HG03066 (cell line): ENCODE data around the gene CYP27B1.

ENCODE experiments used
- ATAC-seq: cut with Tn5 transposase; IDR thresholded peaks from one replicate; pipeline ENCODE4 v1.9.1; 2021; ENCODE audit warnings: low read depth; ENCODE audit not compliant: unreplicated experiment

The CYP27B1 gene, protein sequence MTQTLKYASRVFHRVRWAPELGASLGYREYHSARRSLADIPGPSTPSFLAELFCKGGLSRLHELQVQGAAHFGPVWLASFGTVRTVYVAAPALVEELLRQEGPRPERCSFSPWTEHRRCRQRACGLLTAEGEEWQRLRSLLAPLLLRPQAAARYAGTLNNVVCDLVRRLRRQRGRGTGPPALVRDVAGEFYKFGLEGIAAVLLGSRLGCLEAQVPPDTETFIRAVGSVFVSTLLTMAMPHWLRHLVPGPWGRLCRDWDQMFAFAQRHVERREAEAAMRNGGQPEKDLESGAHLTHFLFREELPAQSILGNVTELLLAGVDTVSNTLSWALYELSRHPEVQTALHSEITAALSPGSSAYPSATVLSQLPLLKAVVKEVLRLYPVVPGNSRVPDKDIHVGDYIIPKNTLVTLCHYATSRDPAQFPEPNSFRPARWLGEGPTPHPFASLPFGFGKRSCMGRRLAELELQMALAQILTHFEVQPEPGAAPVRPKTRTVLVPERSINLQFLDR

DNA sequence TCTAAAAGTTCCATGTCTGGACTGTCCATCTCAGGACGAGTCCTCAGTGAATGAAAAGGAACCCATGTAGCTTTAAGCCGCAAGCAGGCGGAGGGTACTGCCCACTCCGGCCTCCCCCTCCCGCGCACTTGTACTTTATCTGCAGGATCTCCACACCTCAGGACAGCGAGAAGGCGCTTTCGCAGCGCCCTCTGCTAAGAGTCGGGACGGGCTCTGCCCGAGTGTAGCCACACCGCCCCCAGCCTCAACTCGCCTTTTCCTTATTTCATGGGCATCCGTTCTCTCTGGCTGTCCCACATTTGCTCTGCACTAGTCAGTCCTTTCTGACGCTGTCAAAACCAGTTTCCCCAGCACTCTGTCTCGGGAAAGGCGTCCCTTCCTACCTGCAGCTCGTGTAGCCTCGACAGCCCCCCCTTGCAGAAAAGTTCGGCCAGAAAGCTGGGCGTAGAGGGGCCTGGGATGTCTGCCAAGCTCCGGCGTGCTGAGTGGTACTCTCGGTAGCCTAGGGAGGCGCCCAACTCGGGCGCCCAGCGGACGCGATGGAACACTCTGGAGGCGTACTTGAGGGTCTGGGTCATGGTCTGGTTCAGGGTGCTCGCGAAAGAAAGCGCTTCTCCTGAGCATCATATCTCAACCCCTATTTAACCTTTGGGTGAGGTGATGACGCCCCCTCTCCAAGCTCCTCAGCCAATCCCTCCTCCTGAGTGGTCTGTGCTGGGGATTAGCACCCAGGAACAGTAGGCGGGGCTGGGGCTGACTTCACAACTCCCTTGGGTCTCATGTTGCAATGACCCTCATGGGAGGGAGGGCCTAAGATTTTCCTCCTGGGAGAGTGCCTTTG lies at the start of gene CYP27B1:
TSS of gene CYP27B1 (minus strand) at position 615 of the 841 bp plus-strand sequence. CDS start at position 578, 37 bp downstream.
- no peak for ATAC-seq

DNA sequence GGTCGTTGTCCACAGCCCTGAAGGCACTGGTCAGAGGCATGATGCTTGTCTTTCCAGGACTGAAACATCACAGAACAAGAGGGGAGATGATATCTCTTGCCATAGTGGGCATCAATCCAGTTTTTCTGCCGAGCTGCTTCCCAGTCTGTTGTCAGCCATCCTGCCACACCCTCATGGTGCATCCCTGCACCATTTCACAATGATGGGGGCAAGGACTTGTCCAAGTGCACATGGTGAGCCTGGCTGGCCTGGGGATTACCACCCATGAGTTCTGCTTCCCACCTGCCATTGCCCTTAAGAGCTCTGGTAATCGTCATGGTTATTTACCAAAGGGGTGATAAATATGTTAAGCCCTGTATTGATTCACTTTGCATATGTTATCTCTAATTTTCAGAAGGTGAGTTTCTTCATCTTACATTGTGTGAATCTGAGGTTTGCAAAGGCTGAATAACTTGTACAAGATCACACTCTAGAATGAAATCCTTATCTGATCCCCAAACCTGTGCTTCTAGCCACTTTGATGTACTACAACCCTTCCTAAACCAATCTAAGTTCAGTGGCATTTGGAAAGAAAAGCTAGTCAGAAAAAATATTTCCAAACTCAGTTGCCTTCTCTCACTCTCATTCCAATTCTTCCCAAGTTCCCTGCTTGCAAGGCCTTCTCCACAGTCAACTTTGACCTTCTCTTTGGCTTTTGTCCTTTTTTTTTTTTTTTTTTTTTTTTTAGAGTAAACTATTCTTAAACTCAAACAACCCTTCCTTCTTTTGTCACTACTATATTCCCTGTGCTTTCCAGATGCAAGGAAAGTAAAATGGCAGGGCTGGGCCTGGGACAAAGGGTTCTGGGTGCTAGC lies 49.4 kb upstream of the CYP27B1 start:
- ATAC-seq: no peak

DNA sequence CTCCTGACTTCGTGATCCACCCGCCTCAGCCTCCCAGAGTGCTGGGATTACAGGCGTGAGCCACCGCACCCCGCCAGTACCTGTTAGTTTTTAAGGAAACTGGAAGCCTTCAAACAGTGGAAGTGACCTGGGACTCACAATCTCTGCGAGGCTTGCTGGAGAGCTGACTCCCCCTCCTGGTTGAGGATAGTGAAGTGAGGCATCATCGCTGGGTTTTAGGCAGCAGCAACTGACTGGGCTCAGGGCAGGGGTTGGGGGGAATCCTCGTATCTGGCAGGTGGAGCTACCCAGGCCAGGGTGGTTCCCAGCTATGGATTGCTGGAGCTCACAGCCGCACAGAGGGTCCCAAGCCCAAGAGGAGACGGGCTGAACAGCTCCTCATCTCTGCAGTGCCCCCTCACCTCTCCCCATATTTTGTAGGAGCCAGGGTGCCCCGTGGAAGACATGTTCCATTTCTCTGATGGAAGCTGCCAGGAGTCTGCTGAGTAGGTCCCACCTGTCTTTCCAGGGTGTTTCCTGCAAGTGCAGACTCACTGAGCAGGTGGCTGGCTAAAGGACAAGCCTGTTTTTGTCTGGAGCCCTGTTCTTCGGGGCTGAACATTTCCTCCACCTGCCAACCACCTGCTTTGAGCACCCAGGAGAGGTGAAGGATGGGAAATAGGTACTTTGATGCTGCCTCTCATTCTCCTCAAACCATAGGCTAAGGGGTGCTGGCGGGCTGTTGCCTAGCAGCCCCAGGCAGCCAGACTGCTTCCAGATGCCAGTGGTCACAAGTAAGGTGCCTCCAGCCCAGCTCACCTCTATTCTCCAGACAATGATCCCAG lies 48.5 kb upstream of the CYP27B1 start:
- no peak for ATAC-seq

DNA sequence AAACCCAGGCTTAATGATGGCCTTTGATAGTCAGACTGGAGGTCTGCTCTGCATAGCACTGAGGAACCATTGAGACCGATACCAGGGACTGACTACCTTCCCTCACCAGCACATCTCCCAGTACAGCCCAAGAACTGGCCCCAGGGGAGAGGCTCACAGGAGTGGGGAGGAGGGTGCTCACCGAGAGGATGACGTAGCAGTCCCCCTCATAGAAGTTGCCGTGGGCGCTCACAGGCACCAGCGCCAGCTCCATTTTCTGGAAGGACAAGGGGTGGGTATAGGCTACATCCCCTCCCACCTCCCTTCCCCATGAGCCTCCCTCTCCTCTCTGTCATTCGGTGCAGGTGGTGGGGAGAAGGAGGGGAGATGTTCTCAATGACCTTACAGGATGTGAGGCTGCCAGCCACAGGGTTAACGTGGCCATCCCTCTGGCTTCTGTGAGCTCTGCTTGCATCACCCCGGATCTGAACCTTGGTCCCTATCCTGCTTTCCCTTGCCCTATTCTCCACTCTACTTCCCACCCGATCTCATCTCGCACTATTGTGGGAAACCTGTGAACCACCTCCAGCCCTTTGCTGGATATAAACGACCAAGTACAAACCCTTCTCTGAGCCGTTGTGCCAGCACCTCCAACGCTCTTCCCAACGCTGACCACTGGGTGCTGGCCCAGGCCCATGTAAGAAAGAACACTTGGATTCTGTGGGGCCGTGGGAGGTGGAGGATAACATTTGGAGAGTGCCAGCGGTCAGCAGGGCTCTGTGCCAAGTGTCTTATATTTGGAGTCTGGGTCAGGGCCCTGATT lies 47.3 kb upstream of the CYP27B1 start:
- ATAC-seq: no peak

DNA sequence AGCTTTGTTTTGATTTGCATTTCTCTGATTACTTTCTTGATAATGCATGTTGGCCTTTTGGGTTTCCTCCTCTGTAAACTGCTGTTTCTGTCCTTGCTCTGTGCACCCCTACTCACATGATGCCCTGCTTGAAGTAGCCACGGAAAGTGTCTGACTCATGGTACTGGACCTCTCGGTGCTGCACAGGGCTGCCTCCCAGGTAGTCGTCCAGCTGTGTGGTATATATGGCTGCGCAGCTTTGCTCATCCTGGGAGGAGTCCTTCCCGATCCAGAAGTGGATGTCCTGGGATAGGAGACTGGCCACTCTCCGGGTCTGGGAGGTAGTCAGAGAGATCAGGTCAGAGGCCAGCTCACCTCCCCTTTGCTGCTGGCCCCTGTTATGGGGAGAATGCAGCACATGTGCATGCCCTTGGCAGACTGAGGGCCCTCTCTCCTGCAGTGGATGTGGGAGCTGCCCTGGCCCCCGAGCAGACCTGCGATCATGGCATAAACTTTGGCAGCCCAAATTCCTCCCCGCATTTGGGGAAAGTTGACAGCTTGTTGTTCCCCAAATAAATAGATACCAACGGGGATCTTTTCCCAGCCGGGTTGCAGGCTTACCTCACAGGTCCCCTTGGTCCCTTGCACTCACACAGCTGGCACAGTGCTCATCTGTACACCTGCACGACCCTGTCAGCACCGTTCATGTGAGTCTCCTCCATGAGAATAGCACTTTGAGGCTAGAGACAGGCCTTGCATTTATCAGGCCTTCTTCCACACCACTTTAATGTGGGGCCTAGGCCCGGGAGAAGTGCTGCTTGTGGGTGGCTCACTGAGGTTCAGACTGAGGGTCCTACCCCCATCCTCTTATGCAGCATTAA lies 46.5 kb upstream of the CYP27B1 start:
- ATAC-seq: no peak

DNA sequence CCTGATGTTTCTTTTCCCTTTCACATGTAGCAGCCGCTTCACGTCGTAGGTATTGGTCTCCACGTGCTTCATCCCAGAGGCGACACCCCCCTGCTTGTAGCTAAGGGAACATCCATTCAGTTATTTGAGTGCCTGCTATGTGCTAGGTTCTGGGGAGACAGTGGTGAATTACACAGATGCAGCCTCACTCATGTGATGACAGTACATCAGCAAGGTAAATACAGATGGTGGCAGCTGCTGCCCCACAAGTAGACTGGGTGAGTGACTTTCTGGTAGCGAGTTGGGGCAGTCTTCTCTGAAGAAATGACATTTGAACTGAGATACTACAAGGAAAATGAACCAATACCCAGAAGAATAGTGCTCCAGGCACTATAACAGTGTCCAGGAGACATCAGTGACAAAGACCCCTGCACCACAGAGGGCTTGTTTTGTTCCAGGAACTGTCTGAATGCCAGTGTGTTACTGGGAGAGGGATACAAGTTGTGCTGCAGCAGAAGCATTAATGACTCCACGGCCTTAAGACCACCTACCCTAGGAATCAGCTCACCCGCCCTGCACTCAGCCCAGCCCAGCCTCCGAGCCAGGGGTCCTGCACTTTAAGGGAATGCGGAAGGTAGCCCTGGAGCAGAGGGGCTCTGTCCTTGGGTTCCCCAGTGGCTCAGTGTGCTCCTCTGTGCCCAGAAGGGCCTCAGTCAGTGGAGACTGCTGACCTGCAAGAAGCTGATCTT lies 44.3 kb upstream of the CYP27B1 start:
- ATAC-seq: no peak

DNA sequence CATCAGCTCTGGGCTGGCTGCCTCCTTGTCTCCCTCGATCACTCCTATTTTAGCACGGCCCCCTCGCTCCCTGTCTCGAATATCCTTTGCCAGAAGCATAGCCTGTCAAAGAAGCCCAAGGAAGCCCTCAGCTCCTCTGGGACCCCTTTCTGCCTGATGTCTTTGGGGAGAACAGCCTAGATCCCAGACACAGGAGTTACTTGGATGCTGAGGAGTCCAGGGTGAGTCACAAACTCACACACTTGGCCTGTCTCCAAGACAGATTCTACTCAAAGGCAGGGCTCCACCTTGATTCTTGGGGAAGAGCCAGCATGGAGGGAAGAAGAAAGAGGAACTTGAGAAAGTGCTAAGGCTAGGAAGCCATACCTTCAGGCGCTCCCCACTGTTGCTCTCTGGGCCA lies 43.6 kb upstream of the CYP27B1 start:
- no peak for ATAC-seq

DNA sequence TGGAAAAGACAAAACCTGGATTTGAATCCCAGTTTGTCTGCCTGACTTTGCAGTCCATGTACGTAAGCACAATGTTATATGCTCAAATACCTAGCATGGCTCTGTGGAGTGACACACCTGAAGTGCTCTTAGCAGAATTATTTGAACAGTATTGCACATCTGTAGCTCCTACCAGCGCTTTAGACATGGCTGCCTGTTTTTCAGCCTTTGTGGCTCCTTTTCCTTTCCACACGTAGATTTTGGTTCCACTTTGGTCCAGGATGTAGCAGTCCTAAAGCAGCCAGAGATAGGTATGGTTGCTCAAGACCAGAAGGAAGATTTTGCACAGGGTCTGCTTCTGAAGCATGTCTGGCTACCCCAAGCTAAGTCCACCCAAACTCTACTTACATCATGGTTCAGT lies 42.5 kb upstream of the CYP27B1 start:
- ATAC-seq: no peak

DNA sequence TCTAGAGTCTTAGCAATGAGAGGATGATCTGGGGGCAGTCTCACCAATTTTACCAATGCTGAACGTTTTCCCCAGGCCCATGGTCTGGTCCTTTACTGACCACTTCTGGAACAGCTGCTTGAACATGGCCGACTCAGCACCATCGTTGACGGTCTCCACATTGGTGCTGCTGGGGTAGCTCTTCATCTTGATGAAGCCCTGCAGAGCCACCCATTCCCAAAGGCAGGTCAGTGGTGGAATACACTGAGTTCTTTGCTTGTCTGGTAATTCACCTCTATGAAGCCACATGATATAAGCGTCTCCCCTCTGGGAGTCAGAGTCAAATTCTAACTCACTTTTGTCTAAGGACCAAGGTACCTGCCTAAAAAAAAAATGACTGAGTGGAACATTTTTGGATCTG lies 41.5 kb upstream of the CYP27B1 start:
- no peak for ATAC-seq

DNA sequence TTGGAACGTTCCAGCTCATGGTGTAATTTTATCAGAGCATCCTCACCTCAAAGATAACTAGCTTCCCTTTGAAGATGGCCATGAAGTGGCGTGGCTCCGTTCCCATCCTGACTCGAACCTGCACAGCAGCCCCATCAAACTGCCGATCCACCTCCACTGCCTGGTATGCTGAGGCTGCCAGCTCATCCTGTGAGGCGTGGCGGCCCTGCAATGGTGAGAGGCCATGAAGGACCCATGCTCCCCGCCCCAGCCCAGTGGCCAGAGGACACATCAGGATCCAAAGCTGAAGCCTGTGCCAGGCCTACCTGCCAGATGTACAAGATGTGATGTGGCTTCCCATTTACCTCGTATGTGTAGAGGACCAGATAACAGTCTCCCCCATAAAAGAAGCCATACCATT lies 40.4 kb upstream of the CYP27B1 start:
- ATAC-seq: no peak

DNA sequence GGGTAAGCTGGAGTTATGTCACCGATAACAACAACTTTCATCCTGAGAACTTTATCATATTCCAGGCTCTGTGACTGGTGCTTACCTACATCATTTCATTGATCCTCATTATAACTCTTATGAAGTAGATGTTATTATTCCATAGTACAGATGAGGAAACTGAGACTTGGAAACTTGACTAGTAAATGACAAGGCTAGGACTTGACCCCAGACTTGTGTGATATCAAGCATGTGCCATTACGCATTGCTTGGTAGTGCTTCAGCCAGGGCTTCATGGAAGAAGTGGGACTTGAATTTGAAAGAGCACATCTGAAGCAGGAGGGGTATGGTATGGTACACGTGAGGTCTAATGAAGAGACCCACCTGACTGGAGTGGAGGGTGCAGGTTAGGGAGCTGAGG lies 39.8 kb upstream of the CYP27B1 start:
- ATAC-seq: no peak

DNA sequence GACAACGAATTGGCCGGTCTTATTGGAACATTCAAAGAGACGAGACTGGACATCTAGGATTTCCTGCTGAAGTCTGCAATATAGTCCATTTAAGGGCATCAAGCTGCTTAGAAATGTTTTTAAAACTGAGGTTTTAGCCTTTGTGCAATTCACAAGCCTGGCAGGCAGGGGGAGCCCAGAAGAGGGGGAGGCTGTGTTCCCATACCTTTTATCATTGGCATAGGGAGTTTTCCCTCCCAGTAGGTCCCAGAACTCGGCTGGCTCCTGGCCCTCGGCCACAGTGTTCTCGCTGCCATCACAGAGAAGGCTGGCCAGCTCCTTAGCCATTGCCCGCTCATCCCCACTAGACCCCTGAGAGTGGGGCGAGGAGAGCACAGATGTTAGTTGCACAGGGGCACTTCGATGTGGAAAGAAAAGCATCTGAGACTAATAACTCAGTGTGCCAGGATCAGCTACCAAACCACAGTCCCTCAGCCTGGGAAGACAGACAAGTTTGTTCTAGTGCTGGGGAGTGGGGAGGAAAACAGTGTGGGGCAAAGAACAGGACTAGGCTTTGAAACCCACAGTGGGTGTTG lies 36.5 kb upstream of the CYP27B1 start:
- ATAC-seq: no peak

DNA sequence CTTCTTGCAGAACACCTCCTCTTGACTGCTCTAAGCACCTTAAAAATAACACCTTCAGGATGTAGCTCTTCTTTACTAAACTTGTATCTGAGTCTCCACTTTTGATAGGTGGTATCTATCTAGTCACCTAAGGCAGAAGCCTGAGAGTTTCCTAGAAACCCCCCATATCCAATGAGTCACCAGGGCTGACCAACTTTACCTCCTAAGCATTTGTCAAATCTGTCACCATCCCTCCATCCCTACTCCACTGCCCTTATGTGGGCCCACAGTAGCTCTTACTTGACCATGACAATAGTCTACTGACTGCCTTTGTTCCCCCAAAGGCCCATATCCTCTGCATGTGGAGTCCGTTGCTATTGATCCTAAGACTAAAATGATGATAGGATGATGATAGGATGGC lies 35.7 kb upstream of the CYP27B1 start:
- no peak for ATAC-seq

DNA sequence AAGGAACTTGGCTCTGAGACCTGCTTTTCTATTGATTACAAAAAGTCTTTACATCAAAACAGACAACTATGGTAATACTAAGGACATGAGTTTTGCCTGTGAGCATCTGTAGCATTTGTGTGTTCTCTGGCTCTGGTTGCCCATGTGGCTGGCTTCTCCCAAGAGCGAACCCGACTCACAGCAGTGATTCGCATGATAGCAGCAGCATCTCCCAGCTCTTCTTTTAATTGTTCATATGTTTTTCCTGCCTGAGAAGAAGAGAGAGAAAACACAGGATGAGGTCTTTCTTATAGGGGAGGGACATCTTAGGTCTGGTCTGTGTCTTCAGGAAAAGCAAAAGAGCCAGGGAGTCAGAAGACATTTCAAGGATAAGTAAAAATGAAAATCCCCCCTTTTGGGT lies 34.1 kb upstream of the CYP27B1 start:
- no peak for ATAC-seq

DNA sequence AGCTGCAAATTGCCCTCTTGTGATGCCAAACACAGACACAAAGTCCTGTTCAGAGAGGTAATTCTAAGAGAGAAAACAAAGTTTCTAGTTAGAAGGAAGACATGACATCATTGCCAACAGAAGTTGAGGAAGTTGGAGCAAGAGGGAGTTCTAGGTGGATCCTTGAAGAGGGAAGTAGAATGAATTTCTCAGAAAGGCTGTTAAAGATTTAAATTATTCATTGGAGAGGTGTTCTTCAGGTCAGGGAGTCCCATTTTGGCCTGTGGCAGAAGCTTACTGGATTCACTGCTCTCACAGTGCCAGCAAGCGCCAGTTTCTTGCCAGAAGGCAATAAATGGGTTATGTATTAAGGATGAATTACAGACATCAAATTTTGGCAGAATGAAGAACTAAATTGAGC lies 31.1 kb upstream of the CYP27B1 start:
- ATAC-seq: no peak

DNA sequence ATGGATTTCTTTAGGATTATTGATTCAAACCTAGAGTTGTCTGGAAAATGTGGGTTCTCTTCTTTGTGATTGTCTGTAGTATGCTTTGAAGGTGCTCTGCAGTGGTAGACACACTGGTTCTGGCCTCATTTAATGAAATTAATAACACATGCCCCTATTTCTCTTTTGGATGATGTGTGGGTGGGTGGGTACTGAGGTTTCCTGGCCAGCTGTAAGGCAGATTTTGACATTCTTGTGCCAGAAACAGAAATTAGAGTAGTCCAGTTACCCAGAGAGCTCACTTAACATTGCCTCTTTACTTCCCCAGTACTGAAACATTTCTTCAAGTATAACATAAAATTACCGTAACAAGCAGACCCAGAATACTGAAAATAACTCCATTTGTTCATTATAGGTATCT lies 30.1 kb upstream of the CYP27B1 start:
- no peak for ATAC-seq

DNA sequence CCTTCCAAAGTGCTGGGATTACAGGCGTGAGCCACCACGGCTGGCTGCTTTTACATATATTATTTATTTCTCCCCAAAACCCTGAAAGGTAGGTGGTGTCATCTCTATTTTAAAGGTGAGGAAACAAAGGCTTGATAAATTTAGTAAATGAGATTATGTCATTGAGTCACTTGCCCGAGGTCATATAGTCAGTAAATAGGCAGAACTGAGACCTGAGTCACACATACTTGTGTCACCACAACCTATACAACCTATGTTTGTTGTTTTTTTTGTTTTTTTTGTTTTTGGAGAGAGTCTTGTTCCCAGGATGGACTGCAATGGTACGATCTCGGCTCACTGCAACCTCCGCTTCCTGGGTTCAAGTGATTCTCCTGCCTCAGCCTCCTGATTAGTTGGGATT lies 28.5 kb upstream of the CYP27B1 start:
- no peak for ATAC-seq
